IPS-20b (cell line): Measurements from ENCODE around the gene AMER3.
"Not testable (repeated sequence)": the region's sequence is repeated elsewhere in the genome, so short reads cannot be mapped to it uniquely, and the experiment has no call there.

ENCODE experiments used
- H3K27ac ChIP-seq: one replicate; pipeline ENCODE4 v1.5.1; 2013; ENCODE audit warnings: low read length
- H3K27me3 ChIP-seq: 2 replicates; pipeline ENCODE4 v1.6.1; 2013; ENCODE audit warnings: mild to moderate bottlenecking, low read length, inconsistent platforms; ENCODE audit not compliant: insufficient read depth
- H3K36me3 ChIP-seq: 2 replicates; pipeline ENCODE4 v1.6.1; 2013; ENCODE audit warnings: low read depth, mild to moderate bottlenecking, inconsistent platforms, low read length, moderate library complexity; ENCODE audit not compliant: insufficient read depth
- H3K4me1 ChIP-seq: 2 replicates; pipeline ENCODE4 v1.6.1; 2013; ENCODE audit warnings: mild to moderate bottlenecking, control low read depth, inconsistent platforms, low read length, moderate library complexity; ENCODE audit not compliant: insufficient read depth
- H3K4me3 ChIP-seq: 2 replicates; pipeline ENCODE4 v1.5.1; 2013; ENCODE audit warnings: mild to moderate bottlenecking, low read length, inconsistent platforms
- H3K9ac ChIP-seq: 2 replicates; pipeline ENCODE4 v1.6.1; 2013; ENCODE audit warnings: low read depth, mild to moderate bottlenecking, inconsistent platforms, low read length, moderate library complexity
- H3K9me3 ChIP-seq: 2 replicates; pipeline ENCODE4 v1.6.1; 2013; ENCODE audit warnings: mild to moderate bottlenecking, low read depth, low read length, inconsistent platforms; ENCODE audit not compliant: insufficient read depth

AMER3 gene

GRCh38 chr2:130732257-130732656, 23.1 kb upstream of the AMER3 start:
- not testable (repeated sequence) for H3K4me3 ChIP-seq, H3K9ac ChIP-seq, H3K27ac ChIP-seq

GRCh38 chr2:130735200-130735599, 20.1 kb upstream of the AMER3 start:
- peaks cover 4% of the 10 kb centered on the region; the same call in 1 of the 2 replicates for H3K27me3 ChIP-seq
- no peaks in the 10 kb centered on the region for H3K4me1 ChIP-seq
- H3K27ac ChIP-seq: no peak overlapping the region
- H3K9ac ChIP-seq: no peak overlapping the region
- no peaks in the 10 kb centered on the region for H3K9me3 ChIP-seq
- H3K4me3 ChIP-seq: no peak overlapping the region
- no peaks in the 10 kb centered on the region for H3K36me3 ChIP-seq

More at GRCh38 chr2:130732257-130732656, 23.1 kb upstream of the AMER3 start:
- not testable (repeated sequence) for H3K9me3 ChIP-seq, H3K4me1 ChIP-seq, H3K36me3 ChIP-seq
- H3K27me3 ChIP-seq: peaks cover 19% of the 10 kb centered on the region

GRCh38 chr2:130736487-130736886, 18.9 kb upstream of the AMER3 start:
- Histone ChIP-seq H3K4me1 (no peaks in the 10 kb centered on the region), H3K9ac (no peak overlapping the region), H3K4me3 (no peak overlapping the region), H3K36me3 (no peaks in the 10 kb centered on the region), H3K27ac (no peak overlapping the region), H3K27me3 (no peaks in the 10 kb centered on the region), H3K9me3 (no peaks in the 10 kb centered on the region)

GRCh38 chr2:130737592-130737991, 17.7 kb upstream of the AMER3 start:
- no peaks in the 10 kb centered on the region for H3K9me3 ChIP-seq
- H3K4me3 ChIP-seq: no peak overlapping the region
- no peaks in the 10 kb centered on the region for H3K4me1 ChIP-seq
- no peak overlapping the region for H3K9ac ChIP-seq
- no peaks in the 10 kb centered on the region for H3K27me3 ChIP-seq
- H3K36me3 ChIP-seq: no peaks in the 10 kb centered on the region
- H3K27ac ChIP-seq: no peak overlapping the region

GRCh38 chr2:130740671-130741070, 14.7 kb upstream of the AMER3 start:
- H3K4me3 ChIP-seq: no peak overlapping the region
- no peaks in the 10 kb centered on the region for H3K36me3 ChIP-seq
- no peak overlapping the region for H3K9ac ChIP-seq
- no peaks in the 10 kb centered on the region for H3K27me3 ChIP-seq
- H3K27ac ChIP-seq: no peak overlapping the region
- H3K9me3 ChIP-seq: no peaks in the 10 kb centered on the region
- H3K4me1 ChIP-seq: no peaks in the 10 kb centered on the region

GRCh38 chr2:130743278-130743677, 12.1 kb upstream of the AMER3 start:
- Histone ChIP-seq H3K27me3 (no peaks in the 10 kb centered on the region), H3K27ac (no peak overlapping the region)

GRCh38 chr2:130744287-130745117, 10.8 kb upstream of the AMER3 start:
- Histone ChIP-seq H3K4me1 (no peaks in the 10 kb centered on the region), H3K9me3 (no peaks in the 10 kb centered on the region), H3K27me3 (no peaks in the 10 kb centered on the region), H3K4me3 (no peak overlapping the region), H3K9ac (no peak overlapping the region), H3K27ac (no peak overlapping the region), H3K36me3 (no peaks in the 10 kb centered on the region)

More at GRCh38 chr2:130743278-130743677, 12.1 kb upstream of the AMER3 start:
- Histone ChIP-seq H3K9ac (no peak overlapping the region), H3K9me3 (no peaks in the 10 kb centered on the region), H3K4me3 (no peak overlapping the region), H3K4me1 (no peaks in the 10 kb centered on the region), H3K36me3 (no peaks in the 10 kb centered on the region)

GRCh38 chr2:130749078-130749477, 6.3 kb upstream of the AMER3 start:
- no peaks in the 10 kb centered on the region for H3K4me1 ChIP-seq
- H3K36me3 ChIP-seq: no peaks in the 10 kb centered on the region
- H3K9me3 ChIP-seq: no peaks in the 10 kb centered on the region
- H3K9ac ChIP-seq: no peak overlapping the region
- H3K27ac ChIP-seq: no peak overlapping the region
- peaks cover 12% of the 10 kb centered on the region for H3K27me3 ChIP-seq
- H3K4me3 ChIP-seq: no peak overlapping the region

GRCh38 chr2:130749641-130750040, 5.7 kb upstream of the AMER3 start:
- Histone ChIP-seq H3K4me3 (no peak overlapping the region), H3K4me1 (no peaks in the 10 kb centered on the region), H3K9ac (no peak overlapping the region), H3K27me3 (peaks cover 18% of the 10 kb centered on the region), H3K36me3 (no peaks in the 10 kb centered on the region), H3K9me3 (no peaks in the 10 kb centered on the region), H3K27ac (no peak overlapping the region)

- H3K27me3 ChIP-seq: peaks cover 59% of the 10 kb centered on the region
- no peaks in the 10 kb centered on the region for H3K36me3 ChIP-seq
- H3K4me3 ChIP-seq: peak overlapping the region; percentile 67
- no peaks in the 10 kb centered on the region for H3K9me3 ChIP-seq
- H3K27ac ChIP-seq: no peak overlapping the region
- no peak overlapping the region for H3K9ac ChIP-seq
- H3K4me1 ChIP-seq: no peaks in the 10 kb centered on the region
These were observed 529 bp upstream of the AMER3 start for GRCh38 chr2:130754811-130755210.

GRCh38 chr2:130756053-130756873, 923 bp downstream of the AMER3 start:
- Histone ChIP-seq H3K4me1 (no peaks in the 10 kb centered on the region), H3K4me3 (peak overlapping the region; percentile 73), H3K27ac (no peak overlapping the region), H3K36me3 (no peaks in the 10 kb centered on the region), H3K9ac (no peak overlapping the region; the same call in 1 of the 2 replicates), H3K9me3 (no peaks in the 10 kb centered on the region), H3K27me3 (peaks cover 59% of the 10 kb centered on the region)
